Stimulated activated effector memory CD8-positive, alpha-beta T cell treated with anti-CD3 and anti-CD28 coated beads, Interleukin-12 subunit alpha, Interleukin-12 subunit beta, amount 100 ng/mL, for 72 hours (primary cell): Measurements from ENCODE around the gene VEZF1.
"Not testable (repeated sequence)": the region's sequence is repeated elsewhere in the genome, so short reads cannot be mapped to it uniquely, and the experiment has no call there.

Experiments used
- ATAC-seq: fragments of 150-1000 bp; cut with Tn5 transposase; 2 replicates; pipeline ENCODE4 v1.10.0; 2021
- DNase-seq, 2 donors: peaks; one replicate each; pipeline ENCODE4 v3.0.0; 2021 to 2022; ENCODE audit warnings: low spot score in 2 of 2
- H3K27ac Mint-ChIP-seq: one replicate; pipeline ENCODE4 v1.8.0; 2022; ENCODE audit warnings: mild to moderate bottlenecking, mixed read lengths
- H3K36me3 Mint-ChIP-seq: one replicate; pipeline ENCODE4 v1.8.0; 2022; ENCODE audit warnings: mild to moderate bottlenecking, mixed read lengths
- H3K4me1 Mint-ChIP-seq: one replicate; pipeline ENCODE4 v1.8.0; 2022; ENCODE audit warnings: mixed read lengths
- H3K4me3 Mint-ChIP-seq: one replicate; pipeline ENCODE4 v1.8.0; 2022; ENCODE audit warnings: mild to moderate bottlenecking, mixed read lengths
- H3K9me3 Mint-ChIP-seq: one replicate; pipeline ENCODE4 v1.8.0; 2022; ENCODE audit warnings: mixed read lengths

Gene VEZF1

GRCh38 chr17:57966875-57967274 is 21.2 kb downstream of the VEZF1 start:
- Mint-ChIP-seq H3K36me3 (no peaks in the 10 kb centered on the region), H3K9me3 (no peaks in the 10 kb centered on the region), H3K4me3 (no peak overlapping the region), H3K4me1 (no peaks in the 10 kb centered on the region), H3K27ac (no peak overlapping the region)
- DNase-seq (no peak), ATAC-seq (no peak)

GRCh38 chr17:57966246-57966645 is 21.8 kb downstream of the VEZF1 start:
- Mint-ChIP-seq H3K9me3 (no peaks in the 10 kb centered on the region), H3K4me3 (no peak overlapping the region), H3K36me3 (no peaks in the 10 kb centered on the region), H3K27ac (no peak overlapping the region), H3K4me1 (no peaks in the 10 kb centered on the region)
- no peak for ATAC-seq
- DNase-seq = no peak

- DNase-seq = no peak
- Mint-ChIP-seq H3K4me1 (no peaks in the 10 kb centered on the region), H3K36me3 (no peaks in the 10 kb centered on the region), H3K27ac (no peak overlapping the region), H3K4me3 (no peak overlapping the region), H3K9me3 (no peaks in the 10 kb centered on the region)
- ATAC-seq = no peak
Measured at GRCh38 chr17:57965521-57966160, 22.4 kb downstream of the VEZF1 start.

- Mint-ChIP-seq H3K9me3 (no peaks in the 10 kb centered on the region), H3K27ac (no peak overlapping the region), H3K4me1 (no peaks in the 10 kb centered on the region), H3K36me3 (no peaks in the 10 kb centered on the region), H3K4me3 (no peak overlapping the region)
- no peak for ATAC-seq
- no peak for DNase-seq
Measured at GRCh38 chr17:57963149-57963511, 24.9 kb downstream of the VEZF1 start.

- ATAC-seq (no peak), DNase-seq (no peak)
- peaks cover 6% of the 10 kb centered on the region for H3K4me1 Mint-ChIP-seq
- H3K9me3 Mint-ChIP-seq = no peaks in the 10 kb centered on the region
- H3K36me3 Mint-ChIP-seq = no peaks in the 10 kb centered on the region
- H3K4me3 Mint-ChIP-seq = no peak overlapping the region
- H3K27ac Mint-ChIP-seq = no peak overlapping the region
Measured at GRCh38 chr17:57962279-57963148, 25.5 kb downstream of the VEZF1 start.

- ATAC-seq (no peak), DNase-seq (no peak)
- Mint-ChIP-seq H3K9me3 (no peaks in the 10 kb centered on the region), H3K4me1 (peaks cover 24% of the 10 kb centered on the region), H3K36me3 (peaks cover 9% of the 10 kb centered on the region), H3K27ac (no peak overlapping the region), H3K4me3 (no peak overlapping the region)
Measured at GRCh38 chr17:57959929-57960328, 28.1 kb downstream of the VEZF1 start.

- DNase-seq = not testable (repeated sequence)
Measured at GRCh38 chr17:57958391-57958790, 29.7 kb downstream of the VEZF1 start.

GRCh38 chr17:57957886-57958285 is 30.2 kb downstream of the VEZF1 start:
- Mint-ChIP-seq H3K36me3 (peaks cover 9% of the 10 kb centered on the region), H3K27ac (no peak overlapping the region), H3K4me3 (no peak overlapping the region), H3K4me1 (peaks cover 36% of the 10 kb centered on the region), H3K9me3 (no peaks in the 10 kb centered on the region)
- ATAC-seq = no peak
- no peak for DNase-seq

More at GRCh38 chr17:57958391-57958790, 29.7 kb downstream of the VEZF1 start:
- not testable (repeated sequence) for H3K36me3 Mint-ChIP-seq, H3K9me3 Mint-ChIP-seq, H3K4me3 Mint-ChIP-seq, ATAC-seq, H3K27ac Mint-ChIP-seq
- peaks cover 30% of the 10 kb centered on the region for H3K4me1 Mint-ChIP-seq

- H3K27ac Mint-ChIP-seq = no peak overlapping the region
- no peaks in the 10 kb centered on the region for H3K9me3 Mint-ChIP-seq
- DNase-seq (no peak), ATAC-seq (no peak)
- H3K4me3 Mint-ChIP-seq = no peak overlapping the region
- H3K36me3 Mint-ChIP-seq = peaks cover 9% of the 10 kb centered on the region
- peaks cover 36% of the 10 kb centered on the region for H3K4me1 Mint-ChIP-seq
Measured at GRCh38 chr17:57957120-57957850, 30.8 kb downstream of the VEZF1 start.

GRCh38 chr17:57956291-57957119 is 31.5 kb downstream of the VEZF1 start:
- H3K4me3 Mint-ChIP-seq = peak overlapping the region; percentile 66
- no peaks in the 10 kb centered on the region for H3K9me3 Mint-ChIP-seq

GRCh38 chr17:57955183-57955931 is 32.7 kb downstream of the VEZF1 start, which contains the start of gene CUEDC1:
TSS of gene CUEDC1 (minus strand) at chr17:57955412. CDS start at chr17:57885564, 69,848 bp downstream.
- DNase-seq (peak; percentile 43 to 67), ATAC-seq (peak; percentile 75)
- Mint-ChIP-seq H3K9me3 (no peaks in the 10 kb centered on the region), H3K4me1 (peaks cover 46% of the 10 kb centered on the region), H3K4me3 (peak within 1 kb of the TSS; percentile 66), H3K27ac (no peak within 1 kb of the TSS), H3K36me3 (peaks cover 15% of the 10 kb centered on the region)

More at GRCh38 chr17:57956291-57957119, 31.5 kb downstream of the VEZF1 start:
- Mint-ChIP-seq H3K27ac (no peak overlapping the region), H3K4me1 (peaks cover 36% of the 10 kb centered on the region), H3K36me3 (peaks cover 9% of the 10 kb centered on the region)
- peak in 1 of 2 donors; percentile 73 for DNase-seq
- peak; percentile 68 for ATAC-seq

- Mint-ChIP-seq H3K9me3 (no peaks in the 10 kb centered on the region), H3K4me3 (peak overlapping the region; percentile 46), H3K36me3 (peaks cover 15% of the 10 kb centered on the region), H3K4me1 (peaks cover 46% of the 10 kb centered on the region), H3K27ac (no peak overlapping the region)
- peak; percentile 27 for ATAC-seq
- no peak for DNase-seq
Measured at GRCh38 chr17:57954397-57955182, 33.5 kb downstream of the VEZF1 start.

GRCh38 chr17:57953705-57954396 is 34.2 kb downstream of the VEZF1 start:
- Mint-ChIP-seq H3K36me3 (peaks cover 20% of the 10 kb centered on the region), H3K4me1 (peaks cover 52% of the 10 kb centered on the region), H3K9me3 (no peaks in the 10 kb centered on the region), H3K4me3 (peak overlapping the region; percentile 46), H3K27ac (no peak overlapping the region)
- DNase-seq (no peak), ATAC-seq (no peak)
